HEK293T (cell line): ENCODE measurements around the gene HSD17B7.

ENCODE experiments used
- CTCF ChIA-PET: fragments of 350-600 bp; formaldehyde crosslinking; extraction: SDS; loops from one replicate; lab custom pipeline; 2021; ENCODE audit warnings: antibody characterized with exemption, inconsistent platforms; lab: Yijun Ruan, JAX
- POLR2A ChIA-PET: fragments of 350-600 bp; formaldehyde crosslinking; extraction: SDS; loops from one replicate; lab custom pipeline; 2020; ENCODE audit warnings: antibody characterized with exemption, inconsistent platforms; lab: Yijun Ruan, JAX
- DNase-seq: peaks from one replicate; pipeline ENCODE4 v3.0.0; 2012; ENCODE audit warnings: mixed read lengths; ENCODE audit errors: extremely low spot score
- ARNT ChIP-seq: fragments of 450-650 bp; IDR thresholded peaks from 2 replicates; pipeline ENCODE4 v1.6.1; 2017; ENCODE audit warnings: mild to moderate bottlenecking
- BHLHE40 ChIP-seq: fragments of 450-650 bp; IDR thresholded peaks from 2 replicates; pipeline ENCODE4 v1.6.1; 2016; ENCODE audit warnings: mild to moderate bottlenecking, moderate library complexity, borderline replicate concordance
- CTBP1 ChIP-seq: fragments of 450-650 bp; IDR thresholded peaks from 2 replicates; pipeline ENCODE4 v1.6.1; 2016; ENCODE audit warnings: borderline replicate concordance
- ELF4 ChIP-seq: fragments of 450-650 bp; IDR thresholded peaks from 2 replicates; pipeline ENCODE4 v1.6.1; 2017; ENCODE audit warnings: antibody characterized with exemption
- FOXA1 ChIP-seq: fragments of 450-650 bp; IDR thresholded peaks from 2 replicates; pipeline ENCODE4 v1.6.1; 2016; ENCODE audit warnings: mild to moderate bottlenecking
- FOXK2 ChIP-seq: fragments of 450-650 bp; IDR thresholded peaks from 2 replicates; pipeline ENCODE4 v1.6.1; 2016; ENCODE audit warnings: mild to moderate bottlenecking
- FOXM1 ChIP-seq: fragments of 450-650 bp; IDR thresholded peaks from 2 replicates; pipeline ENCODE4 v1.6.1; 2017; ENCODE audit warnings: mild to moderate bottlenecking, borderline replicate concordance
- HDGF ChIP-seq: fragments of 450-650 bp; IDR thresholded peaks from 2 replicates; pipeline ENCODE4 v1.6.1; 2017; ENCODE audit warnings: antibody characterized with exemption, borderline replicate concordance
- L3MBTL2 ChIP-seq: fragments of 450-650 bp; conservative IDR thresholded peaks from 2 replicates; pipeline ENCODE4 v1.6.1; 2016; ENCODE audit warnings: mild to moderate bottlenecking
- LEF1 ChIP-seq: fragments of 450-650 bp; IDR thresholded peaks from 2 replicates; pipeline ENCODE4 v1.6.1; 2017; ENCODE audit warnings: mild to moderate bottlenecking, borderline replicate concordance
- NFRKB ChIP-seq: fragments of 450-650 bp; IDR thresholded peaks from 2 replicates; pipeline ENCODE4 v1.6.1; 2016; ENCODE audit warnings: mild to moderate bottlenecking, moderate library complexity
- SP1 ChIP-seq: fragments of 450-650 bp; IDR thresholded peaks from 2 replicates; pipeline ENCODE4 v1.6.1; 2017
- SUZ12 ChIP-seq: fragments of 450-650 bp; IDR thresholded peaks from 2 replicates; pipeline ENCODE4 v1.6.1; 2016; ENCODE audit warnings: mild to moderate bottlenecking
- TARDBP ChIP-seq: fragments of 450-650 bp; IDR thresholded peaks from 2 replicates; pipeline ENCODE4 v1.6.1; 2016
- ZNF384 ChIP-seq: fragments of 450-650 bp; IDR thresholded peaks from 2 replicates; pipeline ENCODE4 v1.6.1; 2016
- TF ChIP-seq, protein P1 (sequence below): fragments of 450-650 bp; IDR thresholded peaks from 2 replicates; pipeline ENCODE4 v1.6.1; 2016

The HSD17B7 gene

DNA sequence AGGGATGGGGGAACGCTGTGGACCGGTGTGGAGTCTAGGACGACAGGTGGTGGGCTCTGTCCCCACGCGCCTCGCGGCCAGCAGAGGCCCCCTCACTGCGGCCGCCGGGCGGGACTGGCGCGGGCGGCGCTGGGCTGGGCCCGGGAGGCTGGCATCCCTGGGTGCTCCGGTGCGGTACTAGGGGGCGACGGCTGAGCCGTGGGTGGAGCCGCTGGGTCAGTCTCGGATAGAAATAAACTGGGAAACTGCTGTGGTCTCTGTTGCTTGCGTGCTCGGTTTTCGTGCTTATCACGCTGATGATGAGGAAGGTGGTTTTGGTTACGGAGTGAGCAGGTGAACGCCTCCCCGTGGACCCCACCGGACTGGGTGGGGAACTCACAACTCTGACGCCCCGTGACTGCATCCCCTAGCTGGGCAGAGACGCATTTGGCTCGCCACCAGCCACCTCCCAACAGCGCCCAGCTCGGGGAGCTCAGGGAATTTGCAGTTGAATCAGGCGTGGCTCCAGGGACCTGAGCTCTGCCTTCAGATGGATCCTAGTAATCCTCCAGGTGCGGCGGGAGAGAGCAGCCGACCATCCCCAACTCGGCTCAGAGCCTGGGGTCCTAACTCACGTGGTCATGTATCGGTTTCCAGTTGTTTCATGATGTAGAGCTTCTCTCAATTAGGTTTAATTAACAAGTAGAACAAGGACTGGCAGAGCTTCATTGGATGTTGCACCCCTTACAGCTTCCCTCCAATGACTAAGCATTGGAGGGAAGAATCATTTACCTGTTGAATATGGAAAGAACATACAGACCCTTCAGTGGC lies 32.1 kb downstream of the HSD17B7 start:
- TF ChIP-seq SP1 (no peak), FOXA1 (no peak), HDGF (no peak), FOXK2 (no peak), L3MBTL2 (no peak), CTBP1 (no peak), ZNF384 (no peak), BHLHE40 (no peak), LEF1 (no peak), TARDBP (no peak), SUZ12 (no peak), NFRKB (no peak), ELF4 (no peak)
- TF ChIP-seq, protein P1, sequence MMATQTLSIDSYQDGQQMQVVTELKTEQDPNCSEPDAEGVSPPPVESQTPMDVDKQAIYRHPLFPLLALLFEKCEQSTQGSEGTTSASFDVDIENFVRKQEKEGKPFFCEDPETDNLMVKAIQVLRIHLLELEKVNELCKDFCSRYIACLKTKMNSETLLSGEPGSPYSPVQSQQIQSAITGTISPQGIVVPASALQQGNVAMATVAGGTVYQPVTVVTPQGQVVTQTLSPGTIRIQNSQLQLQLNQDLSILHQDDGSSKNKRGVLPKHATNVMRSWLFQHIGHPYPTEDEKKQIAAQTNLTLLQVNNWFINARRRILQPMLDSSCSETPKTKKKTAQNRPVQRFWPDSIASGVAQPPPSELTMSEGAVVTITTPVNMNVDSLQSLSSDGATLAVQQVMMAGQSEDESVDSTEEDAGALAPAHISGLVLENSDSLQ = no peak
- peak; percentile 48 for DNase-seq
- ChIA-PET CTCF (interaction anchor here (0.5 to 1.8 kb wide), 2 partner anchors 10 to 312 kb away, joined by 4 to 6 read pairs; no protein-coding TSS in a partner anchor), POLR2A (interaction anchor here (0.6 kb wide), 1 partner anchor 396 kb away, joined by 4 read pairs; no protein-coding TSS in a partner anchor)

DNA sequence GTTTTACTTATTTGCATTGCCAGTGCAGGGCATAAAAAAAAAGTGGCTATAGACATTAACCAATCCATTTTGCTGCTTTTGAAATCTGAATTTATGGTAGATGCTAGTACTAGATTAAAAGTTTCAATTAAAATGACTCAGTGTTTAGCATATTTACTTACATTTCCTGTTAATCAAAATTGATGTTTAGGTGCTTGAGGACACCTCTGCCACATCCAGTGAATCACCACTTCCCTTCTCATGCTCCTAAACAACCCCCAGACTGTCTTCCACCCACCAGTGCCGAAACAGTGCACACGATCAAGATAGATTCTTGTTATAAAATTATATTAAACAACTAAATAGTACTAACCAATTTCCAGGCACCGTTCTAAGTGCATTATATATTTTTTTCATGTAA lies 32.7 kb downstream of the HSD17B7 start:
- no peak for TF ChIP-seq NFRKB
- TF ChIP-seq SUZ12 = no peak
- TF ChIP-seq FOXM1 = no peak
- TF ChIP-seq L3MBTL2 = no peak
- no peak for TF ChIP-seq SP1
- no peak for TF ChIP-seq ZNF384
- TF ChIP-seq ARNT = no peak
- no peak for TF ChIP-seq FOXA1
- TF ChIP-seq TARDBP = no peak
- TF ChIP-seq, protein P1 = no peak
- no peak for TF ChIP-seq BHLHE40
- no peak for TF ChIP-seq HDGF
- TF ChIP-seq FOXK2 = no peak
- no peak for DNase-seq
- POLR2A ChIA-PET = no interaction called here
- CTCF ChIA-PET = interaction anchor here (1.8 kb wide), 1 partner anchor 9 kb away, joined by 6 read pairs; no protein-coding TSS in a partner anchor

DNA sequence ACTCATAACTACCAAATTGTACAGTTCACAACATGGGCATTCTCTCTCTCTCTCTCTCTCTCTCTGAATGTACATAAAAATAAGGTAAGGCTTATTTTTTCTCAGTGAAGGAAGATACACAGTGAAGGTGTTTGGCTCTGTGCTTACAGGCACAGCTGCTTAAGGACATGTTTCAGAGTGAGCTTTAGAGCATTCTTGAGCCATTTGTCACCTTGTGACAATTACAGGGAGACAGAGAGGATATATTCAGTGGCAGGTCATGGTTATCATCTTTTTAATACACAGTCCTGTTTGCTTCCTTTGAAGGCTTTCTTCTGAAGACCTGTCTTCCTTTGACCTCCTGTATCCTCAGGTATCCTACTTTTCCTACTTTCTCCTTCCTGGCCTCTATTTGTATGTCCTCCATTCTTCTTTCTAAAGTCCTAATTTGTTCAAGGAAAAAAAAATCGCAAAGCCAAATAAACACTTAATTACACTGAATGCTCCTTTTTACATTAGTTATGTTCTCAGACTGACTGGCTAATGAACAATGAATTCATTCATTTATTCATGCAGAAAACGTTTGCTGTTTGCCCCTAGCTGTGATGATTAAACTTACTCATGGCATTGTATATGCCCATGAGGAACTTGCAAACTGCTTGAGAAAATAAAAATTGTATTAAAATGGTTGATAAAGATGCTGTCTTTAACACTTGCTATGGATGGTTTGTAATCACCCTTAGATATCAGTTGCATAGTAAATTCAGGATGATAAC lies 33.4 kb downstream of the HSD17B7 start:
- ChIA-PET POLR2A (no interaction called here), CTCF (interaction anchor here (1.8 kb wide), 1 partner anchor 9 kb away, joined by 6 read pairs; no protein-coding TSS in a partner anchor)
- no peak for DNase-seq
- TF ChIP-seq SUZ12 = no peak
- no peak for TF ChIP-seq LEF1
- TF ChIP-seq CTBP1 = no peak
- no peak for TF ChIP-seq ELF4
- TF ChIP-seq FOXA1 = no peak
- TF ChIP-seq, protein P1 = no peak
- no peak for TF ChIP-seq FOXK2
- no peak for TF ChIP-seq L3MBTL2
- TF ChIP-seq ZNF384 = no peak
- TF ChIP-seq NFRKB = no peak
- no peak for TF ChIP-seq TARDBP
- no peak for TF ChIP-seq BHLHE40
- no peak for TF ChIP-seq HDGF
- TF ChIP-seq SP1 = no peak
- no peak for TF ChIP-seq FOXM1
- no peak for TF ChIP-seq ARNT

DNA sequence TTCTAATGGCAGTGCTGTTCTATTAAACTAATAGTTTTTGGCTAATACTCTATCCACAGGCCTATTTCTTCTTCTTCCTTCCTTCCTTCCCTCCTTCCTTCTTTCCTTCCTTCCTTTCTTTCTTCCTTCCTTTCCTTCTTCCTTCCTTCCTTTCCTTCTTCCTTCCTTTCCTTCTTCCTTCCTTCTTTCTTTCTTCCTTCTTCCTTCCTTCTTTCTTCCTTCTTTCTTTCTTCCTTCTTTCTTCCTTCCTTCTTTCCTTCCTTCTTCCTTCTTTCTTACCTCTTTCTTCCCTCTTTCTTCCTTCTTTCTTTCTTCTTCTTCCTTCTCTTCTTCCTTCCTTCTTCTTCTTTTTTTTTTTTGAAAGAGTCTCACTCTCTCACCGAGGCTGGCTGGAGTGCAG lies 38.8 kb downstream of the HSD17B7 start:
- ChIA-PET CTCF (no interaction called here), POLR2A (no interaction called here)
- DNase-seq = no peak
- TF ChIP-seq CTBP1 (no peak), FOXM1 (no peak), ELF4 (no peak), BHLHE40 (no peak), LEF1 (no peak), SP1 (no peak), SUZ12 (no peak), FOXA1 (no peak), ZNF384 (no peak)
- TF ChIP-seq, protein P1 = no peak

DNA sequence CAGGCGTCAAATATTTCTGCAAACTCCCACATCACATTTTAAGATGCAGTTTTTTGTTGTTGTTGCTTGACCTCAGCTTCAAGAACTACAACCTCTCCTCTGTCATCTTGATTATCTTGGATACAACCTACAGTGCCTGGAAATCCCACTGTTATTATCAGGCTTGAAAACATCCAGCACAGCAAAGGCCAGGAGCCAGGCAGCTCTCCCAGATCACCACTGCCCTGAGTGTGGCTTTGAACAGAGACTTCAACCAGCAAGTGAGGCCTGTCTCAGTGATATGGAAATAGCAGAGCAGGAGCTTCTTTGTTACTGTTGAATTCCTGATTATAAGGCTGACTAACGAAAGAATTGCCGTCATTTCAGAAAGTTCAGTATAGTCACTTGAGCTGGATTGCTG lies 42.0 kb downstream of the HSD17B7 start:
- no peak for DNase-seq
- ChIA-PET POLR2A (no interaction called here), CTCF (interaction anchor here (2.2 kb wide), 1 partner anchor 9 kb away, joined by 6 read pairs; no protein-coding TSS in a partner anchor)
- TF ChIP-seq CTBP1 = no peak
- TF ChIP-seq SUZ12 = no peak
- no peak for TF ChIP-seq BHLHE40
- TF ChIP-seq SP1 = no peak
- no peak for TF ChIP-seq LEF1
- TF ChIP-seq HDGF = no peak
- TF ChIP-seq, protein P1 = no peak
- no peak for TF ChIP-seq FOXM1
- TF ChIP-seq ARNT = no peak
